ENCODE measurements around the gene SH3GL2.

Gene SH3GL2

GRCh38 chr9:17578911-17579793 lies at the start of gene SH3GL2:
Gene SH3GL2 (plus strand): TSS chr9:17579066.
- no peak for DNase-seq (ENCODE audit: low read depth)

GRCh38 chr9:17531642-17532254 lies 47.1 kb upstream of the SH3GL2 start:
- DNase-seq (ENCODE audit: low read depth), result no peak

DNA sequence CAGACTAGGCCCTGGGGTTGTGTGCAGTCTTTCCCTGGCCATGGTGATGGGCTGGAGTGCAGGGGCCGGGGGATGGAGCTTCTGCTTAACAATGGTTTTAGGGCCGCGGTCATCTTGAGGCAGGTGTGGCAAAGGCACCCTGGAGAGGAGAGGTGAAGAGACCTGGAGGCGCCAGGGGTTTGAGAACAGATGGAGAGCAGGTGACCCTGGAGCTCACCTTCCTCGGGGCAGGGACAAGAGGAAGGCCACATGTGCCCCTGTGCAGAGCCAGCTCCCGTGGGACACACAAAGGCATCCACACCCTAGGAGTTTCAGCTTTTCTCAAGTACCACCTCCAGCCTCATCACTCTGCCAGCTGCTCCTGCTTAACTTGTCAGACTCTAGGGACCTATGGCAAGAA lies 46.4 kb upstream of the SH3GL2 start:
- DNase-seq (ENCODE audit: low read depth), result no peak

DNA sequence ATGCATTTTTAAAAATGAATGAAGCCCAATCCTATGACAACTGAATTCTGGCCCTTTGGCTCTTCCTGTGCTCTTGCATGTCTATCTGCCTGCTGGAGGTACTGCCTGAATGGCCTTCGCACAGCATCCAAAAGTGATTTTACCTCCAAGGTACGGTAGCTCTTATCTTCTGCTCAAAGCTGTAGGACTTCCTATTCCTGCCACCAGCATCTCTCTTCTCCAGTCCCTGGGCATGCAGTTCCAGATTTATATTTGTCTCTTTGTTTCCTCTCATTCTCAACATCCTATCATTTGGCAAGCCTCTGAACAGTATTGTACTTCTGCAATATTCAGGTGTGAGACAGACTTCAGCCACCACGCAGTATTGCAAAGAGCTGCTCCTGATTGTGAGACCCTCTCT lies 43.7 kb upstream of the SH3GL2 start:
- no peak for DNase-seq (ENCODE audit: low read depth)

DNA sequence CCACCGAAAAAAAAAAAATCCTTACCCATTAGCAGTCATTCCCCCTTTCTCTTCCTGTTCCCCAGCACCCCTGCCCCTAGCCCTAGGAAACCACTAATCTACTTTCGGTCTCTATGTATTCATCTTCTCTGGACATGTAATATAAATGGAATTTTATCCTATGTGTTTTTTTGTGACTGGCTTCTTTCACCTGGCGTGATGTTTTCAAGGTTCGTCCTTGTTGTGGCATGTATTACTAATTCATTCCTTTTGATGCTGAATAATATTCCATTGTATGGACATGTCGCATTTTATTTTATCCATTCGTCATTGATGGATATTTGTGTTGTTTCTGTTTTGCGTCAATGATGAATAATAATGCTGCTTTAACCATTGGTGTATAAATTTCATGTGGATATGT lies 42.8 kb upstream of the SH3GL2 start:
- no peak for DNase-seq (ENCODE audit: low read depth)

GRCh38 chr9:17551023-17551422 lies 27.8 kb upstream of the SH3GL2 start:
- no peak for DNase-seq (ENCODE audit: low read depth)

DNA sequence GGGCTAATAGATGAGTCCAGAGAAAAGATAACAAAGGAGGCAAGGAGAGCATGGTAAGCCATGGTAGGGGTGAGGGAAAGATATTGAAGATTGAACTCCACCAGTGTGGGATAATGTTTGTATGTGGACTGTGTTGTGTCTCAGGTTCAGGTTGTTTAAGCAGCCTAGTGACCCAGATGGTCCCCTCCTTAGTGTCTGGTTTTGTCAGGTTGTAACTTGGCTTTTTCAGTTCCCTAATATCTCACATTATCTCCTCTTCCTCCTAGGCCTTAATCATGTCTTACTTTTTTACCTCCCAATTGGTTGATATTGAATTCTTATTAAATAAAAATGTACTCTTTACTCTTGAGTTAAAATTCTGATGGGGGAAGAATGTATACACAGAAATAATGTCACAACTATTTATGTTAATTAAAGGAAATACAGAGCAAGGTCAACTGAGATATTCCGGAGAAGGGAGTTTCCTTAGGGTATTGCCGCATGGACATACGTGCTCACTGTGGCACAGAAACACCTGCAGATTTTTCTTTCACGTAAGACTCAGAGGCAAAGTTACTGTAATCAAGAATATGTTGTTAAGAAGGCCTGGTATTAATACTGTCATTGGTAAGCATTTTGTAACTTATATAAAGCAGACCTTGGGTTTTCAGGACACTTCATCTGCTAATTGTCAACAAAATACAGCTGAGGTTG lies 23.4 kb upstream of the SH3GL2 start:
- DNase-seq (ENCODE audit: low read depth), result no peak

DNA sequence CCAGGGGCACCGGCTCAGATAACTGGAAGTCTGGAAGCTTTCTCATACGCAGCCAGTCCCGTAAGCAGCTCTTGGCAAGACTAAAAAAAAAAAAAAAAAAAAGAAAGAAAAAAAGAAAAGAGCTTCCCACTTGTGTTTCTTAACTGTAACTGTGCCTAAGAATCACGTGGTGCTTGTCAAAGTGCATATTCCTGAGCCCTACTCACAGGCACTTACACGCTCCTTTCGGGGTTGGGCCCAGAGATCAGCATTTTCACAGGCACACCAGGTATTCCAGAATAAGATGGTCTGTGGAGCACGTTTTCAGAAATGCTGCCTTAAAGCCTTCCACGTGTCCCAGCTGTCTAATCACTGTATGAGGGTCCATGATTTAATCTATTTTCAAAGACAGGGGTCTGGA lies 22.6 kb upstream of the SH3GL2 start:
- no peak for DNase-seq (ENCODE audit: low read depth)

DNA sequence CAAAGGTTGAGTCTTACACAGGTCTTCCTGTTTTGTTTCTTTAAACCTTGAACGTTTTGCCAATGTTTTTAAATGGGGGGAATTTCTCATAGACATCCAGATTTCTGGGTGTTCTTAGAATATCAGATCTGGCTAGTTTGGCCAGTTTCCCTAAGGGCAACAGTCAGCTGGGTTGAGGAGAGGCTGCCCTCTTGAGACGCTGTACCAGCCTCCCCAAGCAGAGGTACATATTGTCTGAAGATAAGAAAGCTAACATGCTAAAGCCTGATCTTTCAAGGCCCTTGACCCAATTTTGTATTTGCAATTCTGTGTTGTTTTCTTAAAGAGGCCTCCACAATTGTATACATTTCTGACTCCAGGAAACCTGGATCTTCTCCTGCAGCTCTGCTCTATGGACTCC lies 21.9 kb upstream of the SH3GL2 start:
- DNase-seq (ENCODE audit: low read depth), result no peak

DNA sequence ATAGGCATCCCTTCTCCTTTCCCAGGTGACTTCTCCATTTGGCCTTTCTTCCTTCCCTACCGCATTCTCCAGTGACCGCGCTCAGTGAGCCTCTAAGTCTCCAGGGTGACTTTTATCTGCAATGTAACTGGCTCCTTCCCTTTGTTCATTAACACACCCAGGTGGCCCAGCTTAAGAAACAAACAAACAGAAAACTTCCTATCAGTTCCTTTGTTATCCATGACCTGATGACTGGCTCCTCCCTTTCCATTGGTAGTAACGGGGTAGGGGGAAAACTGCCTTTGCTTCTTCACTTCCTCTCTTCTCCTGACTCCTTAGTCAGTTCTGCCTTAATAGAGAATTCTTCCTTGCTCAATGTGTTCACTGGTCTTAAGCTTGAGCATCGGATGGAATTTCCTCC lies 7.0 kb upstream of the SH3GL2 start:
- DNase-seq (ENCODE audit: low read depth), result no peak

- DNase-seq (ENCODE audit: low read depth), result no peak
These were observed 4.5 kb upstream of the SH3GL2 start for GRCh38 chr9:17574342-17574741.

DNA sequence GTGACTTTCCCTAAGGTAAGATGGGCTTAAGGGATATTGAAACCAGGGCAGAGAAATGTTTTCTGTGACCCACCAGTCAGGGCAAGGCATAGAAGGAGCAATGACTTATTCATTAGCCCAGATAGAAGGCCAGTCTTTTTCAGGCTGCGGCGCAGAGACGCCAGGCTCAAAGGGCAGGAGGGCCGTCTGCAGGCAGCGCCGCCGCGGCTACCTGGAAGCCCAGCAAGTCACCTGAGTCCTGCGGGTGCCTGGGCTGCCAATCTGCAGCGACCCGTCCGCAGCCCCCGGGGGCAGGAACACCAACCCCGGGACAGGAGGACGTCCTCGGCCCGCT lies 322 bp upstream of the SH3GL2 start:
- DNase-seq (ENCODE audit: low read depth), result no peak

DNA sequence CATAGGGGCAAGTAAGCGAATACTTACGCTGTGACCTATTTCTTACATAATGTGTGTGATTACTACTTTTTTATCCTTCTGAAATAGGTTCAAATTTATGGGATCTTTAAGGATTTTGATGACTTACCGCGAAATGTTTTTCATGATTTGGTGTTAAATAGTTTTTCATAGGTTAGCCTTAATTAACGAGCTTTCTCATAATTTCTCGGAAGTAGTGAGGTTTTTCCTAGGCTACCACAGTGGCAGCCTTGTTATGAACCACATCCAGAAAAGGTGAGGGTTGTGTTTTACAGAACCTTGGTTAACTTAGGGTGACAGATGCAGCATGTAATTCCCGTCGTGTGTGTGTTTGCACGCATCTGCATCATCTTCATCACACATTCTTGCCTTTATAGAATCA lies 1.3 kb downstream of the SH3GL2 start:
- no peak for DNase-seq (ENCODE audit: low read depth)

- no peak for DNase-seq (ENCODE audit: low read depth)
These were observed 8.2 kb downstream of the SH3GL2 start for GRCh38 chr9:17587113-17587512.

DNA sequence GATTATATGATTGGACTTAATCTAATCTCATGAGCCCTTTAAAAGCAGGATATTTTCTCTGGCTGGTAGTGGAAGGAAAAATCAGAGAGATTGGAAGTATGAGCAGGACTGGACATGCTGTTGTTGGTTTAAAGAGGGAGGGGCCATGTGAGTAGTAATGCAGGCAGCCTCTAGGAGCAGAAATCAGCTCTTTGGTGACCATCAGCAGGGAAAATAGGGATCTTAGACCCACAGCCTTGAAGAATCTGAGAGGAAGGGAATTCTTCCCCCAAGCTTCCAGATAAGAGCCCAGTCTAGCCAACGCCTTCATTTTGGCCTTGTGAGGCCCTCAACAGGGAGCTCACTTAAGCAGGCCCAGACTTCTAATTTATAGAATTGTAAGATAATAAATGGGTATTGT lies 9.5 kb downstream of the SH3GL2 start:
- DNase-seq (ENCODE audit: low read depth), result no peak

- DNase-seq (ENCODE audit: low read depth), result no peak
These were observed 10.1 kb downstream of the SH3GL2 start for GRCh38 chr9:17588941-17589340.

DNA sequence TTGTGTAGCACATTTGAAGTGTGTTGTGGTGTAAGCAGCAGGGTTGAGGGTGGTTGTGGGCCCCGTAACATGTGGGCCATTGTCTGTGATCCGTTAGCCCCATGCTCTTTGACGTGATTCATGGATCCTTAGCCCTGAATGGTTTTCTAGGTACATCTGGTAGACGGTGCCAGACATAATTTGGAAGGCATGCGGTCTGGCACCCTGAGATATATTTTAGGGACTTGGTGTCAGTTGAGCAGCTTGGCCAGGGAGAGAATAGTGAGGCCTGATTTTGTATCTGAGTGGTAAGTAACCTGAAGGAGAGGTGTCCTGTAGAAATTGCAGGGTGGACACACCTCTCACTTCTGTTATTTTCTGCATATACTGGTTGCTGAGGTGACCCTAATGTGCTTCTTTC lies 10.9 kb downstream of the SH3GL2 start:
- no peak for DNase-seq (ENCODE audit: low read depth)

GRCh38 chr9:17594961-17595360 lies 16.1 kb downstream of the SH3GL2 start:
- DNase-seq (ENCODE audit: low read depth), result no peak

DNA sequence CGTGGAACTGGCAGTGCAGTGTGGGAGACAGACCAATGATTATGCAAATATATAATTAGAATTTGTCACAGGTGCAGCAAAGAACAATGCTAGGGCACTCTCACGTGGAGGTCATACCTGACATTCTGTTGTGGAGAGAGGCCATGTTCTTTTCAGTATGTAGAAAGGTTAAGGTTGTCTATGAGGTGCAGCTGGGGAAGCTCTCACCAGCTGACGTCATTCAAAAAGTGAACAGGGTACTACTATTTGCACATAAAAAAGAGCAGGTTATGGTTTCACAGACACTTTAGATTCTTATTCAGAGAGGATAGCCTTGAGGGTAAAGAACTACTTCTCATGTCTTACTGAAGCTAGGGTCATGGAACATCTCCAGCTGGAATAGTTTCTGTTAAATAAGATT lies 19.1 kb downstream of the SH3GL2 start:
- DNase-seq (ENCODE audit: low read depth), result no peak

GRCh38 chr9:17600962-17601593 lies 22.2 kb downstream of the SH3GL2 start:
- DNase-seq (ENCODE audit: low read depth), result no peak

DNA sequence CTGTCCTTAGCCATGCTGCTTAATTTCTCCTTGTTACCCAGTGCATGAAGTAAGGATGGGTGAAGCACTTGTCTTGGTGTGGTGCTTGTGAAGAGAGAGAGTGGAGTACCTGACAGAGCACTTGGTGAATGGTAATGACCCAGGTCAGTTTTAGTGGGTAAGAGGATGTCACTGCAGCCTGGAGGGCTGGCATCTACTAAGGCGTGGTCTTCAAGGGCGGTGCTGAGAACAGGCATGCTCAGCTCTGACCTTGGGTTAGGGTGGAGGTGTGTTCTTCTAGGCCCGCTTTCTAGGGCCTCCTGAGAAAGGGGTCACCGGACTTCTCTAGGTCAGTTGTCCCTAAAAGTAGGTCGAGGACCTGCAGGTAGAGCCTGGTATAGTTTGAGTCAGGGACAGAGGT lies 25.7 kb downstream of the SH3GL2 start:
- DNase-seq (ENCODE audit: low read depth), result no peak

DNA sequence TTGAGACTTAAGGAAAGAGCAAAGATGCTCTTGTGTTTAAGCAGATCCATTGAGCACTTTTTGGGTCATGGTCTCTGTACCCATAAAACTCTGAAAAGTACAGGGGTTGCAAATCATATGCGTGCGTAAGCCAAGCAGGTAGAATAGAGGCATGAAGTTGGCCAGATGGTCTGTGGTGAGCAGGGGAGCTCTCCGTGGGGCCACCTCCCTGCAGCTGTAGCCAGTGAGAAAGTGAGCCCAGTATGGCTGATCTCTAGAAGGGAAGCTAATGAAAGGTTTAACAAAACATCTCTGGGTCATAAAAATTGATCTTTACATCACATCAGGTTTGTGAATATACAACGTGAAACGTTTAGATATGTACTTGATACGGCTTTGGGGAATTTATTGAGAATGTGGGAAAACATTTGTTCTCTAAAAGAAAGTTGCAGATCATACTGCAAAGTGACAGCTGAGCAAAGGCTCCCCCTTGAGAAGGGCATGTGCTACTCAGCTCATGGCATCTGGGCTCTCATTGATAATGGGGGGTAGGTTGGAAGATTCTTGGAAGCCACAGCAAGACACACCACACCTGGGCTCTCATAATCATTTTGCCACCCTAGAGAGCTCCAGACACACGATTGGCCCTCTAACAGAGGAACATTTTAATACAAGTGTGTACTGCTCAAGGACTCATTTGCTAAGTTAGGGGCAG lies 30.6 kb downstream of the SH3GL2 start:
- DNase-seq (ENCODE audit: low read depth), result no peak
